HG03060 (cell line): ENCODE data around the gene NTM.

Experiments
- ATAC-seq: cut with Tn5 transposase; IDR thresholded peaks from one replicate; pipeline ENCODE4 v1.9.1; 2021; ENCODE audit warnings: low read depth, moderate number of reproducible peaks; ENCODE audit not compliant: unreplicated experiment

The NTM gene

GRCh38 chr11:131662317-131662972 is 292.0 kb downstream of the NTM start:
- no peak for ATAC-seq

GRCh38 chr11:131662993-131663392 is 292.6 kb downstream of the NTM start:
- no peak for ATAC-seq

GRCh38 chr11:131663405-131664200 is 293.2 kb downstream of the NTM start:
- no peak for ATAC-seq

GRCh38 chr11:131664293-131664692 is 293.9 kb downstream of the NTM start:
- ATAC-seq = no peak

- ATAC-seq = no peak
Observed at GRCh38 chr11:131664816-131665215, 294.4 kb downstream of the NTM start.

GRCh38 chr11:131665344-131665968 is 295.0 kb downstream of the NTM start:
- no peak for ATAC-seq

- no peak for ATAC-seq
Observed at GRCh38 chr11:131666006-131666405, 295.6 kb downstream of the NTM start.

- no peak for ATAC-seq
Observed at GRCh38 chr11:131666617-131667016, 296.2 kb downstream of the NTM start.

- ATAC-seq = no peak
Observed at GRCh38 chr11:131667566-131667965, 297.2 kb downstream of the NTM start.

- peak; percentile 56 for ATAC-seq
Observed at GRCh38 chr11:131668500-131669400, 298.3 kb downstream of the NTM start.

- no peak for ATAC-seq
Observed at GRCh38 chr11:131669401-131669780, 299.0 kb downstream of the NTM start.

GRCh38 chr11:131670876-131671275 is 300.5 kb downstream of the NTM start:
- ATAC-seq = no peak

- ATAC-seq = no peak
Observed at GRCh38 chr11:131671320-131671719, 300.9 kb downstream of the NTM start.

- ATAC-seq = no peak
Observed at GRCh38 chr11:131671734-131672133, 301.3 kb downstream of the NTM start.

- ATAC-seq = no peak
Observed at GRCh38 chr11:131672191-131672590, 301.8 kb downstream of the NTM start.

GRCh38 chr11:131674051-131674755 is 303.8 kb downstream of the NTM start:
- ATAC-seq = peak; percentile 73

- no peak for ATAC-seq
Observed at GRCh38 chr11:131675121-131675888, 304.9 kb downstream of the NTM start.

- no peak for ATAC-seq
Observed at GRCh38 chr11:131677828-131678470, 307.5 kb downstream of the NTM start.
